Neuronal stem cell (in vitro differentiated cells): ENCODE results near the gene SLC35F4.

ENCODE experiments used
- DNase-seq: peaks from one replicate; pipeline ENCODE4 v3.0.0-alpha.2; 2013; ENCODE audit warnings: low spot score
- H2AFZ ChIP-seq: one replicate; pipeline ENCODE4 v1.6.1; 2013; ENCODE audit warnings: mild to moderate bottlenecking, low read length, inconsistent platforms
- H2AK5ac ChIP-seq: 2 replicates; pipeline ENCODE4 v1.6.1; 2013; ENCODE audit warnings: low read depth, mild to moderate bottlenecking, inconsistent platforms, low read length, moderate library complexity, mixed read lengths
- H2BK120ac ChIP-seq: 2 replicates; pipeline ENCODE4 v1.6.1; 2013; ENCODE audit warnings: low read depth, mild to moderate bottlenecking, inconsistent platforms, low read length, moderate library complexity, mixed read lengths
- H2BK12ac ChIP-seq: one replicate; pipeline ENCODE4 v1.6.1; 2013; ENCODE audit warnings: low read length, inconsistent platforms
- H2BK15ac ChIP-seq: 2 replicates; pipeline ENCODE4 v1.6.1; 2013; ENCODE audit warnings: mild to moderate bottlenecking, low read length, inconsistent platforms, mixed read lengths
- H2BK5ac ChIP-seq: one replicate; pipeline ENCODE4 v1.6.1; 2013; ENCODE audit warnings: inconsistent platforms, mild to moderate bottlenecking, low read length, moderate library complexity
- H3K14ac ChIP-seq: one replicate; pipeline ENCODE4 v1.6.1; 2013; ENCODE audit warnings: low read length, inconsistent platforms
- H3K18ac ChIP-seq: 2 replicates; pipeline ENCODE4 v1.6.1; 2013; ENCODE audit warnings: low read length, inconsistent platforms
- H3K23ac ChIP-seq: 2 replicates; pipeline ENCODE4 v1.6.1; 2013; ENCODE audit warnings: low read depth, mild to moderate bottlenecking, mixed read lengths, low read length, inconsistent platforms; ENCODE audit not compliant: poor library complexity
- H3K27ac ChIP-seq: replicated peaks from 3 replicates; pipeline ENCODE4 v1.5.1; 2013; ENCODE audit warnings: low read length, inconsistent platforms
- H3K27me3 ChIP-seq, 3 experiments: 2 replicates each; pipeline ENCODE4 v1.6.1; 2013; ENCODE audit warnings: low read length in 3 of 3, mild to moderate bottlenecking in 2 of 3, inconsistent platforms in 1 of 3, low read depth in 1 of 3, mixed read lengths in 1 of 3, moderate library complexity in 1 of 3; ENCODE audit not compliant: control insufficient read depth in 3 of 3, insufficient read depth in 3 of 3
- H3K36me3 ChIP-seq, 2 donors: replicated peaks in 1 of 2; 2 replicates each; pipeline ENCODE4 v1.6.1; 2013; ENCODE audit warnings: low read length in 2 of 2; ENCODE audit not compliant: control insufficient read depth in 2 of 2, insufficient read depth in 2 of 2
- H3K4ac ChIP-seq: 2 replicates; pipeline ENCODE4 v1.6.1; 2013; ENCODE audit warnings: inconsistent platforms, mild to moderate bottlenecking, low read length, moderate library complexity
- H3K4me1 ChIP-seq, 2 donors: 1 replicate in 1 of 2; 2 replicates in 1 of 2; pipeline ENCODE4 v1.6.1; 2013; ENCODE audit warnings: low read length in 2 of 2, low read depth in 1 of 2; ENCODE audit not compliant: control insufficient read depth in 2 of 2, insufficient read depth in 1 of 2
- H3K4me2 ChIP-seq: one replicate; pipeline ENCODE4 v1.6.1; 2013; ENCODE audit warnings: mild to moderate bottlenecking, low read length, inconsistent platforms; ENCODE audit not compliant: insufficient read depth, poor library complexity, severe bottlenecking
- H3K4me3 ChIP-seq, 2 donors: 2 replicates each; pipeline ENCODE4 v1.5.1; 2013; ENCODE audit warnings: low read length in 2 of 2, mild to moderate bottlenecking in 2 of 2, inconsistent platforms in 1 of 2, moderate library complexity in 1 of 2
- H3K79me1 ChIP-seq: one replicate; pipeline ENCODE4 v1.6.1; 2013; ENCODE audit warnings: low read depth, mild to moderate bottlenecking, inconsistent platforms, low read length, moderate library complexity
- H3K9ac ChIP-seq: one replicate; pipeline ENCODE4 v1.6.1; 2013; ENCODE audit warnings: mild to moderate bottlenecking, low read depth, low read length, inconsistent platforms; ENCODE audit not compliant: poor library complexity
- H3K9me3 ChIP-seq, 2 donors: replicated peaks in 1 of 2; 2 replicates each; pipeline versions ENCODE3 to v1.6.1; 2013; ENCODE audit warnings: low read length in 2 of 2, mild to moderate bottlenecking in 2 of 2, inconsistent platforms in 1 of 2, low read depth in 1 of 2, mixed read lengths in 1 of 2, moderate library complexity in 1 of 2; ENCODE audit not compliant: control insufficient read depth in 2 of 2, insufficient read depth in 1 of 2
- H4K8ac ChIP-seq: one replicate; pipeline ENCODE4 v1.6.1; 2013; ENCODE audit warnings: low read depth, mild to moderate bottlenecking, inconsistent platforms, low read length, moderate library complexity
- H4K91ac ChIP-seq: one replicate; pipeline ENCODE4 v1.6.1; 2013; ENCODE audit warnings: low read length, low read depth, mild to moderate bottlenecking, inconsistent platforms; ENCODE audit not compliant: poor library complexity
- WGBS, 2 donors: extraction: QIAGEN DNeasy Blood & Tissue Kit; methylation state at CpG; one replicate each; pipeline ENCODE4 v1.1.7; 2013; ENCODE audit warnings: missing lambda C conversion rate in 2 of 2, mixed read lengths in 1 of 2; ENCODE audit not compliant: insufficient read length in 2 of 2, insufficient replicate concordance in 1 of 2; ENCODE audit errors: extremely low coverage in 2 of 2; 5-methylcytosine and 5-hydroxymethylcytosine counted together

The SLC35F4 gene

DNA sequence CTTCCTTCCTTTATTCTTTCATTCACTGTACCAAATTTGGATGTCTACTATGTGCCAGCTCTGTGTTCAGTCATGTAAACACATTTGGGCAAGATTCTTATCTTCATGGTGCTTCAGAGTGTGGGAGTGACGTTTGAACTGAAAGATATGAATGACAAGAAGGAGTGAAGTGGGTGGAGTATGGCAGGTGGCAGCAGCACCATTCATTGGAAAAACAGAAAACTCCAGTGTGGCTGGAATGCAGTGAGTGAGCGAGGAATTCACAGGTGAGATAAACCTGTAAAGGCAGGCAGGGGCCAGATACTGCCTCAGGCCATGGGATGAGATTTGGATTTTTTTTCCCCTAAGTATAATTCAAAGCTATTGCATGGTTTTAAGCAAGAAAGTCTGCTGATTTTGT lies 231.6 kb downstream of the SLC35F4 start:
- Histone ChIP-seq H3K14ac (no peak overlapping the region), H3K9ac (no peak overlapping the region), H3K36me3 (no peaks in the 10 kb centered on the region), H2BK5ac (no peak overlapping the region), H4K91ac (no peak overlapping the region), H2BK15ac (no peak overlapping the region), H4K8ac (no peak overlapping the region), H3K4me1 (no peaks in the 10 kb centered on the region), H3K23ac (no peak overlapping the region), H3K27ac (no peak overlapping the region), H3K4me2 (no peak overlapping the region), H2AK5ac (no peak overlapping the region), H2BK12ac (no peak overlapping the region), H3K79me1 (no peaks in the 10 kb centered on the region), H2BK120ac (no peak overlapping the region), H3K18ac (no peak overlapping the region), H3K4me3 (no peak overlapping the region), H3K4ac (no peak overlapping the region), H3K27me3 (no peaks in the 10 kb centered on the region), H2AFZ (no peak overlapping the region), H3K9me3 (no peaks in the 10 kb centered on the region)
- no CpG with 5 or more reads among the region's 2 CpGs for WGBS, 2 donors
- DNase-seq = no peak

DNA sequence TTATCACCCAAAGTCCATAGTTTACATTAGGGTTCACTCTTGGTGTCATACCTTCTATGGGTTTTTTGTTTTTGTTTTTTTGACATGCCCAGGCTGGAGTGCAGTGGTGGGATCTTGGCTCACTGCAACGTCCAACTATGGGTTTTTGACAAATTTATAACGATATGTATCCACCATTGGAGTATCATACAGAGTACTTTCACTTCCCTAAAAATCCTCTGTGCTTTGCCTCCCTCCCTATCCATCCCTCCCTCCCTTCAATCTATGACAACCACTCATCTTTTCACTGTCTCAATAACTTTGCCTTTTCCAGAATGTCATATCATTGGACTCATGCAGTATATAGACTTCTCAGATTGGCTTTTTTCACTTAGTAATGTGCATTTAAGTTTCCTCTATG lies 233.2 kb downstream of the SLC35F4 start:
- Histone ChIP-seq H3K4me1 (no peaks in the 10 kb centered on the region), H3K9me3 (no peaks in the 10 kb centered on the region), H2BK5ac (no peak overlapping the region), H4K91ac (no peak overlapping the region), H3K9ac (no peak overlapping the region), H2BK12ac (no peak overlapping the region), H3K14ac (no peak overlapping the region), H3K27me3 (no peaks in the 10 kb centered on the region), H2AFZ (no peak overlapping the region), H3K36me3 (no peaks in the 10 kb centered on the region), H2BK15ac (no peak overlapping the region), H4K8ac (no peak overlapping the region), H3K4me2 (no peak overlapping the region), H3K27ac (no peak overlapping the region), H2AK5ac (no peak overlapping the region), H3K4ac (no peak overlapping the region), H3K18ac (no peak overlapping the region), H3K79me1 (no peaks in the 10 kb centered on the region), H3K4me3 (no peak overlapping the region), H3K23ac (no peak overlapping the region), H2BK120ac (no peak overlapping the region)
- no peak for DNase-seq
- WGBS, 2 donors = no CpG with 5 or more reads among the region's 2 CpGs

- no peaks in the 10 kb centered on the region for H3K36me3 ChIP-seq
- no peak overlapping the region for H4K91ac ChIP-seq
- DNase-seq = peak; percentile 15
- H2BK5ac ChIP-seq = no peak overlapping the region
- H3K79me1 ChIP-seq = no peaks in the 10 kb centered on the region
- no peak overlapping the region for H3K4me3 ChIP-seq
- H2AK5ac ChIP-seq = no peak overlapping the region
- H3K4me1 ChIP-seq = peaks cover 0 to 8% of the 10 kb centered on the region in 2 donors
- no peak overlapping the region for H3K23ac ChIP-seq
- H2BK15ac ChIP-seq = no peak overlapping the region
- H3K14ac ChIP-seq = no peak overlapping the region
- H3K9me3 ChIP-seq = no peaks in the 10 kb centered on the region
- no peaks in the 10 kb centered on the region for H3K27me3 ChIP-seq
- H2BK12ac ChIP-seq = no peak overlapping the region
- no peak overlapping the region for H3K9ac ChIP-seq
- no peak overlapping the region for H3K27ac ChIP-seq
- H3K18ac ChIP-seq = no peak overlapping the region
- no peak overlapping the region for H2AFZ ChIP-seq
- WGBS, 2 donors = no CpG with 5 or more reads among the region's 1 CpG
- H3K4me2 ChIP-seq = no peak overlapping the region
- no peak overlapping the region for H3K4ac ChIP-seq
- no peak overlapping the region for H2BK120ac ChIP-seq
- H4K8ac ChIP-seq = no peak overlapping the region
Observed at GRCh38 chr14:57617510-57617909, 248.4 kb downstream of the SLC35F4 start.

GRCh38 chr14:57612946-57613345 lies 252.9 kb downstream of the SLC35F4 start:
- H3K27me3 ChIP-seq = no peaks in the 10 kb centered on the region
- no peak overlapping the region for H2BK120ac ChIP-seq
- H2BK12ac ChIP-seq = no peak overlapping the region
- H4K91ac ChIP-seq = no peak overlapping the region
- H2AK5ac ChIP-seq = no peak overlapping the region
- no peak for DNase-seq
- H3K4ac ChIP-seq = no peak overlapping the region
- no peaks in the 10 kb centered on the region for H3K79me1 ChIP-seq
- H3K23ac ChIP-seq = no peak overlapping the region
- no peak overlapping the region for H2AFZ ChIP-seq
- no peak overlapping the region for H3K9ac ChIP-seq
- H3K4me2 ChIP-seq = no peak overlapping the region
- H3K14ac ChIP-seq = no peak overlapping the region
- H4K8ac ChIP-seq = no peak overlapping the region
- H3K27ac ChIP-seq = no peak overlapping the region
- H3K36me3 ChIP-seq = no peaks in the 10 kb centered on the region
- H3K18ac ChIP-seq = no peak overlapping the region
- peaks cover 0 to 3% of the 10 kb centered on the region in 2 donors for H3K4me1 ChIP-seq
- no peaks in the 10 kb centered on the region for H3K9me3 ChIP-seq
- H2BK5ac ChIP-seq = no peak overlapping the region
- no peak overlapping the region for H2BK15ac ChIP-seq
- WGBS, 2 donors = no CpG with 5 or more reads among the region's 2 CpGs
- no peak overlapping the region for H3K4me3 ChIP-seq
